ENCODE data around the gene NCOA7. TPM values are rescaled to one million over a fixed set of nuclear protein-coding genes. Genes with fewer than 3 reads are reported as not detected.

The NCOA7 gene
- total RNA-seq, 1 experiment from 2014 or later: 40.2 TPM

- DNase-seq (ENCODE audit: low read depth): peak; percentile 16
These were observed 183.6 kb downstream of the NCOA7 start for GRCh38 chr6:125974214-125974866.

DNA sequence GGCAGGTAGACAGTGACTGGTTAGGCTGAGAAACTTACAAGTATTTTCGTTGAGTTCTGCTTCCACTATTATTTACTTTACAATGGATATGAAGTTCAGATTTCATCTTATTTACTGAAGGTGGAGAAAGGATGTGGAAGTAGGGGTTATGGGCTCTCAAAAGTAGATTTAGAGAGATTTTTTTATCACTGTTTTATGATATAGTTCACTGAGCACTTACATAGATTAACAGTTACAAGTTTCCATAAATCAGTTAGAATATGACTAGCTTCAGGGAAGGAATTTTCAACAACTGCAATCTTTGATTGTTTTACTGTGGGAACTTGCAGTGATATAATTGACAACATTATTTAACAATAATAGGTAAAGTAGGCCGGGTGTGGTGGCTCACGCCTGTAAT lies 188.3 kb downstream of the NCOA7 start:
- DNase-seq (ENCODE audit: low read depth): no peak

Other genes starting within 250 kb of the NCOA7 start
- gene HEY2, start 41.3 kb upstream of the NCOA7 start, total RNA-seq (2014; rRNA removed; shearing (Covaris generic)): 0.77 and 1.2 TPM in 2 replicates
- 25.1 and 26.6 TPM in 2 replicates for gene HINT3, start 165.8 kb downstream of the NCOA7 start, total RNA-seq (2014; rRNA removed; shearing (Covaris generic))
- 31.5 and 33.4 TPM in 2 replicates for gene TRMT11, start 195.6 kb downstream of the NCOA7 start, total RNA-seq (2014; rRNA removed; shearing (Covaris generic))

All from Daoy (cell line).